Activated CD8-positive, alpha-beta memory T cell treated with anti-CD3 and anti-CD28 coated beads, Interleukin-2, amount 50 U/mL, for 24 hours (primary cell): ENCODE data around the gene CD300A.
A peak's percentile ranks its signal among the peaks of the same experiment; 100 is the strongest.
"Not testable (repeated sequence)": the region's sequence is repeated elsewhere in the genome, so short reads cannot be mapped to it uniquely, and the experiment has no call there.

Experiments used
- DNase-seq: peaks from one replicate; pipeline ENCODE4 v3.0.0-alpha.2; 2020; ENCODE audit errors: extremely low read depth

Gene CD300A

DNA sequence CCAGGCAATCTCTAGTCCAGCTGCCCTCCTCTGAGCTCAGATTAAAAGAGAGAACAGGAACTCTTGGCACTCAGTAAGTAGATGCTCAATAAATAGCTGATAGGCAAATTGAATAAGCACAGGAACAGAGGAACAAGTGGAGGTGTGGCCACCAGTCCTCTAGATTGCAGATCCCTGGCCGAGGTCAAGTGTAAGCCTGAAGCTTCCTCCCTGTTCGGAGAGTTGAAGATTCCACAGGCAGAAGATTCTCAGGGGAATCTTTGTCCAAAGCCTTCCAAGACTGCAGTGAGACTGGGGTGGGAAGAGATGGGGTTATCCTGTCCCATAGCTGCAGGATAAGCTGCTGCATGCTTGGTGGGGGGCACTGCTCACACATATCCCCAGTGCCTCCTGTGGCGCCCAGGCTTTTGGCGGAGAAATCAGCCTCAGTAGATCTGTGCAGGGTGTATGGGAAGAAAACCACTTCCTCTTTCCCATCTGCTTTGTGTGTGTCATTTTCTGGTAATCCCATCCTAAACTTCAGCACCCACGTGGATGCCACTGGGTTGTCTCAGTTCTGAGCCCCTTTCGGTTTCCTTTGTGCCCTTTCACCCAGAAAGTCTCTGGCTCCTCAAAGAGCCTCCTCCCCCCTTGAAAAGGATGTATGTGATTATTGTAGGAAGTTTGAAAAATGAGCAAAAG, 12.1 kb downstream of the CD300A start:
- DNase-seq, result no peak

DNA sequence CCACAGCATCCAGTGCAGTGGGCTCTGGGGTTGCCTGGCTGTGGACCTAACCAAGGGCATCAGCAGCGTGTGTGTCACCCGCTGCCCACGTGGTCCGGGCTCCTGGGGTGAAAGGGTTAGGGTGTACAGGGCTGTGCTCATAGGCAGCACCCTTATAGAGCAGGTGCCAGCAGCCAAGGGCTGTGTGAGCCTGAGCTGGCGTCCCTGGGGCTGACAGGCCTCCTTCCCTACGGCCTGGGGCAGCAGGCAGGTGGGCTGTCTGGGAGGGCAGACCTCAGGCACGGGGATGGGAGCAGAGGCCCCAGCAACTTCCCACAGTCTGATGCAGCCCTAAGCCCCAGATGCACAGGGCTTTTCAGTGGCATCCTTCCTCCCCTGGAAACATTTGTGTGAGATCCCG, 13.9 kb downstream of the CD300A start:
- no peak for DNase-seq

DNA sequence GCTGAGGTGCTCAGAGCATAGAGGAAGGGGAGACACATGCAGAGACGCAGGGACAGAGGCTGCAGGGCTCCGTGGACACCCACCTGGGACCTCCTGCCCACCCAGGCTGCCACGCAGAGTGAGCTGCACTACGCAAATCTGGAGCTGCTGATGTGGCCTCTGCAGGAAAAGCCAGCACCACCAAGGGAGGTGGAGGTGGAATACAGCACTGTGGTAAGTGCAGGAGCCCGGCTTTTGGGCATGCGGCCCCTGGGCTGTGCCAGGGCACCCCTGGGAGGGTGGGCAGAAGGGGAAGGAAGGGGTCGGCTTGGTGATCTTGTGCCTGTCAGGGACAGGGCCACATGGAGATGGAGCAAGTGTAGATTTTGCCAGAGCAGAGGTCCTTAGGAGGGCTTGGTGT, 15.2 kb downstream of the CD300A start:
- DNase-seq, result no peak

DNA sequence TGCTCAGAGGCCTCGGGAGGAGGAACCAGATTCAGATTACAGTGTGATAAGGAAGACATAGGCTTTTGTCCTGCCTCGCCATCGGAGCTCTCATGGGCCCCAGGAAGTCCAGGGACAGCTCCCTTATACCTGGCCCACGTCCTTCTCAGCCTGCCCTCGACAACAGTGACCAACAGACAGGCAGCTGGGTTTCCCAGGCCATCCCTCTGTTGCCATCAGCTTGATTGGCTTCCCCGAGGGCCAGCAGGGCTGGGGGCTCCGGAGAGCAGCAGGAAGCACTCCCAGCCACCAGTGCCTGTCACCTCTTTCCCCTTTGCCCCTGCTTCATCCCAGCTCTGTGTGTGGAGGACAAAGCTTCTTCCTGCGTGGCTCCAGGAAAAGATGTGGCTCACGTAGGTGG, 17.6 kb downstream of the CD300A start:
- no peak for DNase-seq

DNA sequence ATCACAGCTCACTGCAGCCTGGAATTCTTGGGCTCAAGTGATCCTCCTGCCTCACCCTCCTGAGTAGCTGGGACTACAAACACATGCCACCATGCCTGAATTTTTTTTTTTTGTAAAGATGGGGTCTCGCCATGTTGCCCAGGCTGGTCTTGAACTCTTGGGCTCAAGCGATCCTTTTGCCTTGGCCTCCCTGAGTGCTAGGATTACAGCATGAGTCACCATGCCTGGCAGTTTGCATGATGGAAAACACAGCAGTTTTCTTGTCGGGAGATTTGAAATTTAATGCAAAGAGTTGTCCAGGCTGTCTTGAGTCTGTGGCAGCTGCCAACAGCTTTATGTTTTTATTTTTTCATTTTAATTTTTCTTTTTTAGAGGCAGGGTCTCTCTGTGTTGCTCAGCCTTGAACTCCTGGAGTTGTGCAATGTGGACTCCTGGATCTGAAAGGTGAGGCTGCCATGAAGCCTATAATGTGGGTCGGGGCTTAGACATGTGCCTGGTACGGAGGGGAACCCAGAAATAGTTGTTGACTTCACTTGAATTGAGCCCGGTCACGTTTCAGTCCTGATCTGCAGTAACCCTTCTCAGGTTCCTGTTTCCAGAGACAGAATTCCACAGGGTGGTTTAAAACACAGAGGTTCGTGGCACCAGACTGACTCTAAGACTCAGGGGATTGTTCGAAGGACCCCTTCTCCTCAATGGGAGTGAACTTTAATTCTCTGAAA, 18.7 kb downstream of the CD300A start:
- DNase-seq, result no peak

DNA sequence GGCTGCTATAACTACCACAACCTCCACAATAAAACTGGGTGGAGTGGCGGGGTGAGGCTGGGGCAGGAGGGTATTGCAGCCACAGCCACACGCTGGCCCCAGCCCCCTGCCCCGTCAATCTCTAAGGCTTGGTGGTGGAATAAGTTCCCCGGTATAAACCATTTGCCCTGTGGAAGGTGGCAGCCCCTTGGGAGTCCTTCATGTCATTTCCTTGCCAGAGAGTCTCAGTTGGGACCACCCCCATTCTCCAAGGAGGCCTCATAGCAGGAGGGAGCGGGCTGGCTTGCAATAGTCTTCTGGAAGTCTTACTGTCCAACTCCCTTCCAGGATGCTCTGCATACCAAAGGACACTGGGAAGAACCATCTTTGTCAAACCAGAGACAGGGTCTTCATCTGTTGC, 19.4 kb downstream of the CD300A start:
- no peak for DNase-seq

DNA sequence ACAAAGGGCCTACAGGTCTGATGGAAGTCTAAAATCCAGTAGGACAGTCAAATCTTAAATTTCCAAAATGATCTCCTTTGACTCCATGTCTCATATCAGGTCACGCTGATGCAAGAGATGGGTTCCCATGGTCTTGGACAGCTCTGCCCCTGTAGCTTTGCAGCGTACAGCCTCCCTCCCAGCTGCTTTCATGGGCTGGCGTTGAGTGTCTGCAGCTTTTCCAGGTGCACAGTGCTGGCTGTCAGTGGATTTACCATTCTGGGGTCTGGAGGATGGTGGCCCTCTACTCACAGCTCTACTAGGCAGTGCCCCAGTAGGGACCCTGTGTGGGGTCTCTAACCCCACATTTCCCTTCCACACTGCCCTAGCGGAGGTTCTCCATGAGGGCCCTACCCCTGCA, 21.8 kb downstream of the CD300A start:
- DNase-seq, result not testable (repeated sequence)

DNA sequence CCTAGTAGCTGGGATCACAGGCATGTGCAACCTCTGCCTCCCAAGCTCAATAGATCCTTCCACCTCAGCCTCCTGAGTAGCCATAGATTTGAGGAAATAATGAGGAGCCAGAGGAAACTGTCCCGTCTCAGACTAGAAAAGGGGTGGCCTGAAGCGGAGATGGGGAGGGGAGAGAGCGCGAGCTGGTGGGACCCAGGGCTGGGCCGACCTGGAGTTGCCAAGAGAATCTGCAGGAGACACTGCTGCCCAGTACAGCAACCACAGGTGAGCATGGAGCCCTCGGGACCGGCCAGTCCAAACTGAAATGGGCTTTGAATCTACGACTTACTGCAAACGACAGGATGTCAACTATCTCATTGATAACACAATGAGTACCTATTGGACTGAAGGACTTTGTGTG, 24.3 kb downstream of the CD300A start:
- DNase-seq, result no peak

DNA sequence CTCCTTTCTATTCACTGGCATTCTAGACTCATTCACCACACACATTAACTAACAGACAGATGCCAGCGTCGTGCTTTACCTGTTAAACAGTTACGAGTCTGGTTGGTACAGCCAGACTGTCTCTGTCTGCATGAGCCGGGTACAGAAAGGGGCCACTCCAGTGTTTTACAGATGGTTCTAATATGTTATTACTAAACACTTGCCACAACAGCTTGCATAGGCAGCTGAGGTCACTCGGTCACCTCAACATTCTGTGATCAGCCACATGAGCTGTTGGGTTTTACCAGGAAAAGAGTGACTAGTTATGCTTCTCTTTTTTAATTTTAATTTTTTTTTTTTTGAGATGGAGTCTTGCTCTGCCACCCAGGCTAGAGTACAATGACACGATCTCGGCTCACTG, 25.2 kb downstream of the CD300A start:
- no peak for DNase-seq

DNA sequence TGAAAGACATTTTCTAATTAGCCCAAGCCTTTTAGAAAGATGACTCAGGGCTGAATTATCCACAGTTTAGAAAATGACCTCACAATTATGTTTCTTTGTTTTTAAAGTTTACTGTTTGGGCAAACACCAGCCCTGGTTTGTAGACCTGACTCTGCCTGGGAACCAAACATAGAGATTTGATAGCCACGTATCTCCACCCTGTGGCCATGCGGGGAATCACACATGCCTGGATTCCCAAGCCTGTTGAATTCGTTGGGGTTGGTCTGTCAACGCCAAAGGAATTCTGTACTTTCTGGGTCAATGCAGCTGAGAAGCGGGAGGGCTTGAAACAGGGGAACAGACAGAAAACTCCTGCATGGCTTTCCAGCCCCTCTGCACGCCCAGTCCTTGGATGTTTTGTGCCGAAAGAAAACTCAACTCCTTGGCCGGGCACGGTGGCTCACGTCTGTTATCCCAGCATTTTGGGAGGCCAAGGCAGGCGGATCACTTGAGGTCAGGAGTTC, 26.9 kb downstream of the CD300A start:
- DNase-seq, result no peak

DNA sequence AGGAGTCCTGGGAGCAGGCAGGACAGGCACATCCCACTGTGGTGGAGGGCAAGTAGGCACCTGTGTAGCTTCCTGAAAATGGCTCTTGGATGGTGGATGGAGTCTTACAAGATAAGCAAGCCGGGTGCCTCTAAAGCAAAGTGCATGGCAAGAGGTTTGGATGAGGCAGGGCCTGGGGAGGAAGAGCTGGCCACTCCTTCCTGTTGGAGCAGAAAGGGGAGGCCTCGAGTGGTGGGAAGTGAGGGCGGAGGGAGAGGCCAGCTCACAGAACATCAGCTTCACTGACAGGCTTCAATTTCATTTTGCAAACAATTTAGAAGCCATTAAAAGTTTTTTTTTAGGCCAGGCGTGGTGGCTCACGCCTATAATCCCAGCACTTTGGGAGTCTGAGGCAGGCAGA, 31.0 kb downstream of the CD300A start:
- DNase-seq, result no peak

DNA sequence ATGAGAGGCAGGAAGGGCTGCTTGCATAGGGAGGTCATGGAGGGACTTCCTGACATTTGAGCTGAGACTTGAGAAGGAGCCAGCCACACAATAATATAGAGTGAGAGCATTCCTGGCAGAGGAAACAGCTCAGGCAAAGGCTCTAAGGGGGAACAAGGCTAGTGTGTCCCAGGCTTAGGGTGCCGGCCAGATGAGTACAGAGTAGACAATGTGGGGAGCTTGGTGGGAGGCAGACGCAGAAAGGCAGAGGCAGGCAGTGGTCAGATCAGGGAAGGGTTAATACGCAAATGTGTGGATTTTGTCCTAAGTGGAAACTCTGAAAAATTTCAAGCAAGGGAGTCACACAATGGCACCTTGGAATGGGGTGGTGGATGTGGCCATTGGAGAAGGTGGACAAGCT, 33.6 kb downstream of the CD300A start:
- DNase-seq, result no peak

DNA sequence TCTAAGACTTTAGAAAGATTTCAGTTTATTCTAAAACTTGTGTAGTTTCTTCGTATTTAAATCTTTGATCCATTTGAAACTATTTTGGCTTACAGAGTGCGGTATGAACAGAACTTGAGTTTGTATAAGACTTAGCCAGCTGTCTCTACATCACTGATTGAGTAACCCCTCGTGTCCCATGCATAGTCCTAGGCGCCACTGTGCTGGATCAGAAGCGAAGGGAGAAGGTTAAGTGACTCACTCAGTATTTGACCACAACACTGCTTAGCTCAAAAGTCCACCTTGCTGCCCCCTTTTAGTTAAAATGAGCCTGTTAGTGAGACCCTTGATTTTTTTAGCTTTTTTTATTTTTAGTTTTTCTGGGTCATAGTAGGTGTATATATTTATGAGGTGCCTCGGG, 36.4 kb downstream of the CD300A start:
- no peak for DNase-seq

DNA sequence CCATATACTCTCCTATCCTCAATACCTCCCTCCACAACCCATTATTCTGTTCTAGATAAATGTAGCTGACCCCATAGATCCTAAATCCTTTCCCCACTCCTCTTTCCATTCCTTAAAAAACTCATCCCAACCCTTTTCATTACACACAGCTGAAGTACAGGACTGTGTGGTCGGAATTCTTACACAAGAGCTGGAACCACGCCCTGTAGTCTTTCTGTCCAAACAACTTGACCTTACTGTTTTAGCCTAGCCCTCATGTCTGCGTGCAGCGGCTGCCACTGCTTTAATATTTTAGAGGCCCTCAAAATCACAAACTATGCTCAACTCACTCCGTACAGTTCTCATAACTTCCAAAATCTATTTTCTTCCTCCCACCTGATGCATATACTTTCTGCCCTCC, 37.5 kb downstream of the CD300A start:
- DNase-seq, result not testable (repeated sequence)

DNA sequence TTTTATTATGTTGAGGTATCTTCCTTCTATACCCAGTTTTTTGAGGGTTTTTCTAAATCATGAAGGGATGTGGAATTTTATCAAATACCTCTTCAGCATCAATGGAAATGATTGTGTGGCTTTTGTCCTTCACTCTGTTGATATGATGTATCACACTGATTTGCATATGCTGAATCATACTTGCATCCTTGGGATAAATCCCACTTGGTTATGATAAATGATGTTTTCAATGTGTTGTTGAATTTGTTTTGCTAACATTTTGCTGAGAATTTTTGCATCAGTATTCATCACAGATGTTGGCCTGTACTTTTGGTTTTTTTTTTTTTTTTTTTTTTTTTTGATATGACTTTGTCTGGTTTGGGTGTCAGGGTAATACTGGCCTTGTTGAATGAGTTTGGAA, 41.7 kb downstream of the CD300A start:
- DNase-seq, result no peak

DNA sequence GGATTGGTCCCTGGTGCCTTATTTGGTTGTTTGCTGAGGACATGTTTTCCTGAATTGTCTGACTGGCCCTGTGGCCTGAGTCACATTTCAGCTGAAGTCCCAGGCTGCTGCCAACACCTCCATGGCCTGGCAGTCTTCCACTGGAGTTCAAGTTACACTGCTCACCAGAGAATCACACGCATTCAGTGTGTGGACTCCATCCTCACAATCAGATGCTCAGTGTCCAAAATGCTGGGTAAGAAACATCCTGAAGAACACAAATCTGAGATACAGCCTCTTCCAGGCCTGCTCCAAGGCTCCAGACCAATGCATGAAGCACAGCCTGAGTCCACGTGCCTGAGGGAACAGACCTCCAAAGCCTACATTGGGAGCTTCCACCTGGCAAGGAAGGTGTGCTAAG, 45.6 kb downstream of the CD300A start:
- DNase-seq, result no peak

DNA sequence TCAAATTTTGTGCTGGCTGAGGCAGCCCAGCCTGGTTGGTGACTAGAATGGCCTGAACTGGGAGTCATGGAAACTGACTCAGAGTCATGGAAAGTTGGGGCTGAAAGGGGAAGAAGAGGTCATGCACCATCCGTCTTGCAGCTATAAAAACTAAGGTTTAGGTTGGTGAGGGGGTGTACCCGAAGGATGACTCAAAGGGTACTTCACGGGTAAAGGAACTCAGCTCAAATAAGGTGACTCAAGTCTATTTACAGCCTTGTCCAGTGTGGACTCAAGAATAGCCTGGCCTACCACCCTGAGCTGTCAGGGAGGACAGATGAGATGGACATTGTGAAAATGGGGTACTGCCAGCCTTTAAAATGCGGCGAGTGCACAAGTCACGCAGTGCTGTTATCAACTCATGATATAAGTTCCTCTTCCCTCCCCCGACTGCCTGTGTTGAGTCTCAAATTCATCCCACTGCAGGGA, 46.2 kb downstream of the CD300A start:
- no peak for DNase-seq

DNA sequence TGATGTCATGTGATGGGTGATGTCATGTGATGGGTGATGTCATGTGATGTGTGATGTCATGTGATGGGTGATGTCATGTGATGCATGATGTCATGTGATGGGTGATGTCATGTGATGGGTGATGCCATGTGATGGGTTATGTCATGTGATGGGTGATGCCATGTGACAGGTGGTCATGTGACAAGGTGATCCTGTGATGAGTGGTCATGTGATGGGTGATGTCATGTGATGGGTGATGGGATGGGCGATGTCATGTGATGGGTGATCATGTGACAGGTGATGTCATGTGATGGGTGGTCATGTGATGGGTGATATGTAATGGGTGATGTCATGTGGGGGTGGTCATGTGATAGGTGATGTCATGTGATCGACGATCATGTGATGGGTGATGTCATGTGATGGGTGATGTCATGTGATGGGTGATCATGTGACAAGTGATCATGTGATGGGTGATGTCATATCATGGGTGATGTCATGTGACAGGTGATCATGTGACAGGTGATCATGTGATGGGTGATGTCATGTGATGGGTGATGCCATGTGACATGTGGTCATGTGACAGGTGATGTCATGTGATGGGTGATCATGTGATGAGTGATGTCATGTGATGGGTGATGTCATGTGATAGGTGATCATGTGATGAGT, 47.7 kb downstream of the CD300A start:
- peak; percentile 27 for DNase-seq

DNA sequence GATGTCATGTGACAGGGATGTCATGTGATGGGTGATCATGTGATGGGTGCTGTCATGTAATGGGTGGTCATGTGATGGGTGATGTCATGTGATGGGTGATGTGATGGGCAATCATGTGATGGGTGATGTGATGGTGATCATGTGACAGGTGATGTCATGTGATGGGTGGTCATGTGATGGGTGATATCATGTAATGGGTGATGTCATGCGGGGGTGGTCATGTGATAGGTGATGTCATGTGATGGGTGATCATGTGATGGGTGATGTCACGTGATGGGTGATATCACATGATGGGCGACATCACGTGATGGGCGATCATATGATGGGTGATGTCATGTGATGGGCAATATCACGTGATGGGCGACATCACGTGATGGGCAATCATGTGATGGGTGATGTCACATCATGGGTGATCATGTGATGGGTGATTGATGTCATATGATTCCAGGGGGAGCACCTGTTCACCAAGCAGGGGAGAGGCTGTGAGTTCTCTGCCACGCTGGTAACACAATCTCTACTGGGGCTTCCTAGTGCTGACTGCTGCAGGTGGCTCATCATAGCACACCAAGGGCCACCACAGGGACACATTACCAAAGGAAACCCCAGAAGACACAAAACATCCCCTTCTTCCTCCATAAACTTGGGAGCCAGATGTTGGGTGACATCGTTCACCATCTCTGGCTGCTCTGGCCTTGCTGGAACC, 48.3 kb downstream of the CD300A start:
- DNase-seq, result no peak

DNA sequence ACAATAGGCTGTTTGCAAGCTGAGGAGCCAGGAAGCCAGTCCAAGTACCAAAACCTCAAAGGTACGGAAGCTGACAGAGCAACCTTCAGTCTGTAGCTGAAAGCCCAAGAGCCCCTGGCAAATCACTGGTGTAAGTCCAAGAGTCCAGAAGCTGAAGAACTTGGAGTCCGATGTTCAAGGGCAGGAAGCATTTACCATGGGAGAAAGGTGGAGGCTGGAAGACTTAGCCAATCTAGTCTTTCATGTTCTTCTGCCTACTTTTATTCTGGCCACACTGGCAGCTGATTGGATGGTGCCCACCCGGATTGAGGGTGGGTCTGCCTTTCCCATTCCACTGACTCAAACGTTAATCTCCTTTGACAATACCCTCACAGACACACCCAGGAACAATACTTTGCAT, 49.5 kb downstream of the CD300A start:
- DNase-seq, result no peak

DNA sequence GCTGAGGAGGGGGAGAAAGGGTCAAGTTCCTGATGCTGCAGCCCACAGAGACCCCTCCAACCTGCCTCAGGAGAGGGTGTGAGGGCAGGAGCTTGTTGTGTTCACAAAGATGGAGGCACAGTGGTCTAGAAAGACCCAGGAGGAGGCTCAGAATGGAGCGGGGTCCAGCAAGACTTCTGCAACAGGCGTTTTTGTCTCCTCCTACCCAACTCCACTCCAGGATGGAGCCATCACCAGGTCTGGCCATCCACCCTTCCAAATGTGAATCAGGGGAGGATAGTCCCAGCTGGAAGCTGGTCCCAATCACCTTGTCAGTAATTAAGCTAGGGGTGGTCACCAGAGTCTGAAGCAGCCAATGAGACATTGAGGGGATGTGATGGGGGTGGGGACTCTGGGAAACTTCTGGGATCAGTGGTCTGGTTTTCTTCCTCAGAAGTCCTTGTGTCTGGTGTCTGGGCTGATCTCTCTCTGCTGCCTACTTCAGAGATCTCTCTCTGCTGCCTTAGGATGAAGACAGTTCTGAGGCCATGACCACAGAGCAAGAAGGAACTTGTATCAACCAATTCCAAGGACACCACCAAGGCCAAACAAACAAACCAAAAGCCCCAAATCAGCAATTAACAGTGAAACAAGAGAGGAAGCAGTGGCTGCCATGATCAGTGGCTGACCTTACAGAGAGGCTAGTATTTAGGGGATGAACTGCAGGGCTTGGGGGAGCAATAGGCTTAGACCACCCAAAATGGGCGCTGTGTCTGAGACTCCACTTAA, 50.3 kb downstream of the CD300A start:
- no peak for DNase-seq
